ENCODE results near the gene GPR25. TPM values are rescaled to one million over a fixed set of nuclear protein-coding genes. Genes with fewer than 3 reads are reported as not detected.
"Not testable (repeated sequence)": the region's sequence is repeated elsewhere in the genome, so short reads cannot be mapped to it uniquely, and the experiment has no call there.

GPR25 gene
- polyA plus RNA-seq, 3 donors: 0.07 TPM; not detected in 2

DNA sequence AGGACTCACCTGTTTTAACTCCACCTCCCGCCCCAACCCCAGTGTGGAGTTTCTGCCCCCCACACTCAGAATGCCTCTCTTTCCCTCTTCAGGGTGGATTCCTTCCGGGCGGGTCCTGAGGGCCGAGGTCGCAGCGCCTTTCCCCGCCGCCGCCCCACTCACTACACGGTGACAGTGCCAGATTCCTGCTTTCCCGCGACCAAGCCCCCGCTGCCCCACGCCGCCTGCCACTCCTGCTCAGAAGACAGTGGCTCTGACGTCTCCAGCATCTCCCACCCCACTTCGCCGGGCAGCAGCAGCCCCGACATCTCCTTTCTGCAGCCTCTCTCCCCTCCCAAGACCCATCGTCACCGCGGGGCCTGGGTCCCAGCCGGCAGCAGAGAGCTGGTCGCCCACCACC is 38.6 kb downstream of the GPR25 start:
- DNase-seq: no peak

DNA sequence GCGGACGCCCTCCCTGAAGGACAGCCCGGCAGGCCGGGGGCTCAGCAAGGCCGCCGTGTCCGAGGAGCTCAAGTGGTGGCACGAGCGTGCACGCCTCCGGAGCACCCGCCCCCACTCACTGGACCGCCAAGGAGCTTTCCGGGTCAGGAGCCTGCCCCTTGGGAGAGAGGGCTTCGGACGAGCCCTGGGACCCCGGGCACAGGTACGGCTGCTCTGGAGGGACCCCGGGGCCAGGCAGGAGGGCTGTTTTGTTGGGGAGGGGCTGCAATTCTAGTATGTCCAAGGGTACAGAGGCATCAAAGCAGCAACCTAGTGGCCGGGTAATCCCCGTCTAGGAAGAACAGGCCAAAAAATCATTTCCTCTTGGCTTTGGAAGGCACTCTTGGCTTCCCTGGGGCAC is 39.2 kb downstream of the GPR25 start:
- not testable (repeated sequence) for DNase-seq

DNA sequence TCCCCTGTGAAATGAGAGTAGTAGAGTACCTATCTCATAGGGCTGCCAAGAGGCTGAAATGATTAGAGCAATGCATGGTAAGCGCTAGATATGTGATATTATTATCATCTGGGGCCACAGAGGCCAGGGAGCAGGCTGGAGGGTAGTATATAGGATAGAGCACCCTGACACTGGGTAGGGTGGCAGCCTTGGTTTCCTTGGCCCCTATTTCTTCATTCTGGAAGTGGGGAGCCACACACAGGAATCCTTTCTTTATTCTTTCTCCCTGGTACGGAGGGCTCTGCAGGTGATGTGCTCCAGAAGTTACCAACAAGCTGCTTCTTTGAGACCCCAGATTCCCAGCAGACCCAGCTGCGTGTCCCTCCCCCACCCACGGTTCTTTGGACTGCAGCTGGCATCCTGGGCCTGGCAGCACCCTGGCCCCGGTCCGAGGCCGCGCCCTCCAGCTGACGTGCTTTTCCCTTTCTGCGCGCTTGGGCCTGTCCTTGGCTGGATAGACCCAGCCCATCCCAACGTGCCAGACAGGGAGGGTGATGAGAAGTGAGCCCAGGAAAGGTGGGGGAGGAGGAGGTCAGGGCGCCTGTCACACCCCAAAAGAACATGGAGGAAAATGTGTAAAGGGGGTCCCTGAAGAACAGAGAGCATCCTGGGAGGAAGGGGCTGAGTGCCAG is 40.1 kb downstream of the GPR25 start:
- no peak for DNase-seq

DNA sequence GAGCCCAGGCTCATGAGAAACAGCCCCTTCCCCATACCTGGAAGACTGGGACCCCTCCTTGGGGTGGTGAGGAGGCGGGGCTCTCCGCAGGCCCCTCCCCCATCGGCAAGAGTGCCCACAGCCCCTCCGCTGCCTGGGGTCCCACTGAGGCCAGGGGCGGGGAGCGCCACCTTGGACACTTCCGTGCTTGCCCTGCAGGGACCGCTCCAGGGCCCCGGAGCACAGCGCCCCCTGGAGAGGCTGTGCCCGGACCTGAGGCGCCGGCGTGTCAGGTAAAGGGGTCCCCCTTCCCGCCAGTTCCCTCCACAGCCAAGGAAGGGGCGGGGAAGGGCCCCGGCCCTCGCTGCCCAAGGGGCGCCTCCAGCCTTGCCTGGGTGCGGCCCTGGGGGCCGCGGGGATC is 43.4 kb downstream of the GPR25 start:
- no peak for DNase-seq

- no peak for DNase-seq
Measured at GRCh38 chr1:200916681-200917080, 43.9 kb downstream of the GPR25 start.

DNA sequence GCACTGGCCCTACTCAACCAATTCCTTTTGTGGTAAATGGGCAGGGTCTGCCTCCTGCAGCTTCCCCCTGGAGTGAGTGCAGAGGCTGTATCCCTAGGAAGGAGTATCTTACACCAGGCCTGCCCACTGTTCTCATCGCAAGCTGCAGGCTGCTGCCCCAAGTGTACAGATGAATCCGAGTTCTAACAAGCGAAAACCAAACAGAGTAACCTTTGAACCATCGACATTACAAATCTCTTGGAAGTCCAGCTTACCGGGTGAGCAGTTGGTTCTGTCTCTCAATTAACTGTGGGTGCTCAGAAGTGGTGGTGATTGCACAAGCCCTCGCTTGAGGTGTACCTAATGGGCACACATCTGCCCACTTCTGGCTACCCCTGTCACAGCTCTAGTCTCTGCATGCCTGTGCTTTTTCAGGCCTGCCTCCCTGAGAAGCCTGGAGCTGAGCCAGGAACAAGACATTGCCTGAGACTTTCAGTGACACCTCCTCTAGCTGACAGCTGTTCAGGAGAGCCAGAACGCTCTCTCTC is 44.6 kb downstream of the GPR25 start:
- no peak for DNase-seq

GRCh38 chr1:200918006-200918405 is 45.2 kb downstream of the GPR25 start:
- DNase-seq: no peak

GRCh38 chr1:200919386-200919785 is 46.6 kb downstream of the GPR25 start:
- no peak for DNase-seq

DNA sequence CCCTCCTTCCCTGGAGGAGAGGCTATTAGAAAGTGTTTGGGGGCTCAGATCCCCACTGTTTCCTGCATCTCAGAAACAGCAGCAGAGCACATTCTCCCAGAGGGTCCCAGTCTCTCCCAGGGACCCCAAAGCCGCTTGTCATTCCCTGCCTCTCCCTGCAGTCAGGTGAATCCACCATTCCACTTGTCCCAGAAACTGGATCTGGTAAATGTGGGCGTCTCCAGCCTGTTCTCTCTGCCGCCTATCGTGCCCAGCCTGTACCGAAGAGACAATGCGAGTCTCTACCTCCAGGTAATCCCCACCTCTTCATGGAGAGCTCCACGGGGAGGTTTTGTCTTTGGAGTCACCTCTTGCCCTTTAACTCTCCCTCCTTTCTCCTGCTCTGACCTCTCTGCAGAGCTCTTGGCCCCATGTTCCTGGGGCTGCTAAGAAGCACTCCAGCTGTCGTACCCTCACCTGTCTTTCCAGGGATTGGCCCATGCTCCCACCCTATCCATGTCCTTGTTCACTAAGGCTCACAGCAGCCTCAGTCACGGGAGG is 48.9 kb downstream of the GPR25 start:
- no peak for DNase-seq

- DNase-seq: no peak
Measured at GRCh38 chr1:200922406-200922805, 49.6 kb downstream of the GPR25 start.

DNA sequence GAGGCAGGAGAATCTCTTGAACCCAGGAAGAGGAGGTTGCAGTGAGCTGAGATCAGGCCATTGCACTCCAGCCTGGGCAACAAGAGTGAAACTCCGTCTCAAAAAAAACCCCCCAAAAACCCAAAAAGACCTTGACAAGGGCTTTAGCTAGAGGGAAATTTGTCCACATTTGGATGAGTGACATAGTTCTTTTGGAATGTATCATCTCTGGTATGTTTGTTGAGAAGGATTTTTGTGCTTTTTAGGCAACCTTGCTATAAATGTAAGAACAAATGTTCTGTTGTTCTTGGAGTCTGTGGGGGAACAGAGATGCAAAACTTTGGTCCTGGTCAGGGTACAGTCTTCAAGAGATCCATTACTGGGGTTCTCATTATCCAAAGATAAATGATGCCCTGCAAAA is 50.8 kb downstream of the GPR25 start:
- no peak for DNase-seq

Other genes starting within 250 kb of the GPR25 start
- gene DDX59, start 203.1 kb upstream of the GPR25 start, polyA plus RNA-seq (ENCODE audit: insufficient read length in 3 of 3): 10 to 100 TPM; 22.3 to 29.4 (median 28.6) TPM
- gene CAMSAP2, start 134.1 kb upstream of the GPR25 start, polyA plus RNA-seq (ENCODE audit: insufficient read length in 3 of 3): 10 to 100 TPM; 33.9 to 39.5 (median 36.0) TPM
- gene INAVA, start 21.9 kb downstream of the GPR25 start, polyA plus RNA-seq (ENCODE audit: insufficient read length in 3 of 3): 10 to 100 TPM; 36.5 to 49.0 (median 46.5) TPM
- gene KIF21B, start 150.7 kb downstream of the GPR25 start, polyA plus RNA-seq (ENCODE audit: insufficient read length in 3 of 3): 1 to 10 TPM; 2.4 to 3.2 (median 2.9) TPM
- under 1 TPM; 0.51 to 0.76 (median 0.51) TPM for gene CACNA1S, start 239.4 kb downstream of the GPR25 start, polyA plus RNA-seq (ENCODE audit: insufficient read length in 3 of 3)

Data from renal pelvis (tissue), 4 donors.